ENCODE measurements around the gene RBBP8.

DNA sequence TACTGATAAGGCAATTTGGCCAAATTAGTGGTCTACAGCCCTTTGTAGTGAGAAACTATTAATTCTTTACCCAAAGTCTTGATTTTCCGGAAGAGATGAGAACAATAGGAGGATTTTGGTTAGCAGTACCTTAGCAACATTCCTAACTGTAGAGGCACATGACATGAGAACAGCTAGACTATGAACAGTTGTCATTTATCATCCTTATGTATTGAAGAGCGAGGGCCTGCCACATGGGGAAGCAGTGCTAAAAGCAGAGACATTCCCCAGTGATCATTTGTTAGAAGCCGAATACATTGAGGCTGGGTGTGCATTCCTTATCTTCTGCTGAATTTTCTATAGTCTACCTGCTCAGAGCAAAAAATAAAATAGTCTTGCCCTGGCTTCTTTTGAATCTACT, 65.2 kb downstream of the RBBP8 start:
- TF ChIP-seq, protein P1, sequence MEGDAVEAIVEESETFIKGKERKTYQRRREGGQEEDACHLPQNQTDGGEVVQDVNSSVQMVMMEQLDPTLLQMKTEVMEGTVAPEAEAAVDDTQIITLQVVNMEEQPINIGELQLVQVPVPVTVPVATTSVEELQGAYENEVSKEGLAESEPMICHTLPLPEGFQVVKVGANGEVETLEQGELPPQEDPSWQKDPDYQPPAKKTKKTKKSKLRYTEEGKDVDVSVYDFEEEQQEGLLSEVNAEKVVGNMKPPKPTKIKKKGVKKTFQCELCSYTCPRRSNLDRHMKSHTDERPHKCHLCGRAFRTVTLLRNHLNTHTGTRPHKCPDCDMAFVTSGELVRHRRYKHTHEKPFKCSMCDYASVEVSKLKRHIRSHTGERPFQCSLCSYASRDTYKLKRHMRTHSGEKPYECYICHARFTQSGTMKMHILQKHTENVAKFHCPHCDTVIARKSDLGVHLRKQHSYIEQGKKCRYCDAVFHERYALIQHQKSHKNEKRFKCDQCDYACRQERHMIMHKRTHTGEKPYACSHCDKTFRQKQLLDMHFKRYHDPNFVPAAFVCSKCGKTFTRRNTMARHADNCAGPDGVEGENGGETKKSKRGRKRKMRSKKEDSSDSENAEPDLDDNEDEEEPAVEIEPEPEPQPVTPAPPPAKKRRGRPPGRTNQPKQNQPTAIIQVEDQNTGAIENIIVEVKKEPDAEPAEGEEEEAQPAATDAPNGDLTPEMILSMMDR (conservative IDR thresholded peaks at IDR 0.05 in 1 of 2, IDR thresholded peaks at IDR 0.05 in 1 of 2; ENCODE audit: extremely low read depth in 1 of 2, insufficient read depth in 1 of 2, low read depth in 1 of 2, low read length in 2 of 2): no peak
- TF ChIP-seq EZH2 (IDR thresholded peaks at IDR 0.05; ENCODE audit: borderline replicate concordance, low read length): no peak

All from mammary epithelial cell (primary cell).